B cell (primary cell): Measurements from ENCODE around the gene DLG2. TPM values are rescaled to one million over a fixed set of nuclear protein-coding genes. Genes with fewer than 3 reads are reported as not detected.

Experiments
- ATAC-seq: fragments of 200-7000 bp; cut with Tn5 transposase; one replicate; pipeline ENCODE4 v1.10.0; 2021; ENCODE audit warnings: low read depth, mild to moderate bottlenecking, moderate number of reproducible peaks, moderate library complexity
- CTCF ChIA-PET: fragments of 350-600 bp; sonication (Branson Sonifier 250); formaldehyde crosslinking; loops from one replicate; lab custom pipeline; 2021; ENCODE audit warnings: antibody characterized with exemption, inconsistent platforms; lab: Charles Lee
- POLR2A ChIA-PET: fragments of 350-600 bp; sonication (Branson Sonifier 250); formaldehyde crosslinking; loops from one replicate; lab custom pipeline; 2021; ENCODE audit warnings: antibody characterized with exemption; lab: Charles Lee
- DNase-seq: peaks from one replicate; pipeline ENCODE4 v3.0.0; 2013
- H2AFZ ChIP-seq: 2 replicates; pipeline ENCODE4 v1.6.1; 2012; ENCODE audit warnings: mild to moderate bottlenecking, low read depth, low read length; ENCODE audit not compliant: insufficient read depth, poor library complexity, severe bottlenecking
- H3K27ac ChIP-seq, 2 donors: 1 replicate in 1 of 2; 2 replicates in 1 of 2; pipeline ENCODE4 v1.5.1; 2012 to 2013; ENCODE audit warnings: low read length in 2 of 2, mild to moderate bottlenecking in 2 of 2, moderate library complexity in 1 of 2
- H3K27me3 ChIP-seq, 4 experiments: fragments of 200-600 bp in 1 of 4; sonication (generic) in 1 of 4; replicated peaks in 1 of 4; 1 replicate in 2 of 4; 2 replicates in 2 of 4; pipeline versions ENCODE4 v1.6.1 to v1.7.0; 2013 to 2016; ENCODE audit warnings: low read length in 3 of 4, mild to moderate bottlenecking in 2 of 4, mixed read lengths in 1 of 4, moderate library complexity in 1 of 4; ENCODE audit not compliant: insufficient read depth in 4 of 4, control insufficient read depth in 3 of 4; ENCODE audit errors: control extremely low read depth in 1 of 4
- H3K36me3 ChIP-seq, 2 experiments: replicated peaks in 1 of 2; 1 replicate in 1 of 2; 2 replicates in 1 of 2; pipeline versions ENCODE4 v1.6.1 to v1.7.1; 2013; ENCODE audit warnings: low read length in 1 of 2; ENCODE audit not compliant: insufficient read depth in 2 of 2, control insufficient read depth in 1 of 2; ENCODE audit errors: control extremely low read depth in 1 of 2, extremely low read depth in 1 of 2
- H3K4me1 ChIP-seq, 2 donors: fragments of 200-600 bp in 1 of 2; sonication (generic) in 1 of 2; 1 replicate in 1 of 2; 2 replicates in 1 of 2; pipeline versions ENCODE4 v1.5.1 to v1.6.1; 2013 to 2017; ENCODE audit warnings: low read length in 2 of 2; ENCODE audit not compliant: control insufficient read depth in 2 of 2, insufficient read depth in 2 of 2
- H3K4me2 ChIP-seq: replicated peaks from 2 replicates; pipeline ENCODE3; 2012; ENCODE audit warnings: mild to moderate bottlenecking, low read depth, low read length; ENCODE audit not compliant: poor library complexity, severe bottlenecking
- H3K4me3 ChIP-seq, 5 experiments: fragments of 200-600 bp in 1 of 5; sonication (generic) in 1 of 5; 1 replicate in 3 of 5; 2 replicates in 2 of 5; pipeline versions ENCODE4 v1.5.1 to v1.7.0; 2011 to 2016; ENCODE audit warnings: low read length in 4 of 5, mild to moderate bottlenecking in 4 of 5, low read depth in 2 of 5, control low read depth in 1 of 5, moderate library complexity in 1 of 5; ENCODE audit not compliant: insufficient read depth in 1 of 5; ENCODE audit errors: control extremely low read depth in 1 of 5, extremely low read depth in 1 of 5
- H3K79me2 ChIP-seq: fragments of 200-600 bp; sonication (generic); one replicate; pipeline ENCODE4 v1.6.0; 2016; ENCODE audit warnings: low read length; ENCODE audit not compliant: control insufficient read depth, insufficient read depth
- H3K9ac ChIP-seq: fragments of 200-600 bp; sonication (generic); 2 replicates; pipeline ENCODE4 v1.6.1; 2017; ENCODE audit warnings: mild to moderate bottlenecking, low read length, moderate library complexity
- H3K9me3 ChIP-seq, 3 donors: one replicate each; pipeline versions ENCODE4 v1.6.1 to v1.7.1; 2013; ENCODE audit warnings: low read length in 2 of 3; ENCODE audit not compliant: control insufficient read depth in 2 of 3, insufficient read depth in 1 of 3; ENCODE audit errors: control extremely low read depth in 1 of 3
- H4K20me1 ChIP-seq: 2 replicates; pipeline ENCODE4 v1.6.0; 2012; ENCODE audit warnings: mild to moderate bottlenecking, low read length; ENCODE audit not compliant: insufficient read depth, control insufficient read depth, poor library complexity, severe bottlenecking
- H3K27ac Mint-ChIP-seq: one replicate; pipeline ENCODE4 v1.8.0; 2021; ENCODE audit warnings: mixed read lengths
- H3K27me3 Mint-ChIP-seq: one replicate; pipeline ENCODE4 v1.8.0; 2021; ENCODE audit warnings: mixed read lengths
- H3K4me1 Mint-ChIP-seq: one replicate; pipeline ENCODE4 v1.8.0; 2021; ENCODE audit warnings: mixed read lengths
- H3K4me3 Mint-ChIP-seq: one replicate; pipeline ENCODE4 v1.8.0; 2021; ENCODE audit warnings: mixed read lengths
- H3K9me3 Mint-ChIP-seq: one replicate; pipeline ENCODE4 v1.8.0; 2022; ENCODE audit warnings: mixed read lengths; ENCODE audit not compliant: insufficient read depth
- EZH2 ChIP-seq: IDR thresholded peaks from 2 replicates; pipeline ENCODE4 v1.6.1; 2012; ENCODE audit warnings: borderline replicate concordance, low read depth, mild to moderate bottlenecking, moderate library complexity, low read length; ENCODE audit not compliant: insufficient read depth, poor library complexity, severe bottlenecking
- WGBS: methylation state at CpG from one replicate; pipeline ENCODE4 v1.1.5; 2013; ENCODE audit warnings: missing lambda C conversion rate; ENCODE audit not compliant: insufficient coverage; 5-methylcytosine and 5-hydroxymethylcytosine counted together
- intact Hi-C: fragments of 100-400 bp; cut with micrococcal nuclease; formaldehyde crosslinking; loops from one replicate; pipeline ENCODE4 v1.10.0; 2022
- polyA plus RNA-seq: library from polyadenylated mRNA; depleted of rRNA; stranded (reverse); fragments of >200 nt; gene quantifications from 2 replicates; pipeline ENCODE4 v1.2.3, GENCODE V29; 2012
- total RNA-seq, 2 donors: library from RNA; stranded (reverse); fragments of 120-200 nt in 1 of 2; gene quantifications; 1 replicate in 1 of 2; 2 replicates in 1 of 2; pipeline versions ENCODE4 v1.2.3 to v1.2.4, GENCODE V29; 2013 to 2022
- TF ChIP-seq, protein P1 (sequence below): fragments of 200-600 bp; IDR thresholded peaks from one replicate; pipeline ENCODE4 v1.8.0; 2022; ENCODE audit warnings: antibody characterized with exemption, mild to moderate bottlenecking

Gene DLG2
- total and polyA plus RNA-seq, 2 donors (not counting 1 experiment from before 2014, with no cell fraction given): 0.54 to 5.4 TPM

DNA sequence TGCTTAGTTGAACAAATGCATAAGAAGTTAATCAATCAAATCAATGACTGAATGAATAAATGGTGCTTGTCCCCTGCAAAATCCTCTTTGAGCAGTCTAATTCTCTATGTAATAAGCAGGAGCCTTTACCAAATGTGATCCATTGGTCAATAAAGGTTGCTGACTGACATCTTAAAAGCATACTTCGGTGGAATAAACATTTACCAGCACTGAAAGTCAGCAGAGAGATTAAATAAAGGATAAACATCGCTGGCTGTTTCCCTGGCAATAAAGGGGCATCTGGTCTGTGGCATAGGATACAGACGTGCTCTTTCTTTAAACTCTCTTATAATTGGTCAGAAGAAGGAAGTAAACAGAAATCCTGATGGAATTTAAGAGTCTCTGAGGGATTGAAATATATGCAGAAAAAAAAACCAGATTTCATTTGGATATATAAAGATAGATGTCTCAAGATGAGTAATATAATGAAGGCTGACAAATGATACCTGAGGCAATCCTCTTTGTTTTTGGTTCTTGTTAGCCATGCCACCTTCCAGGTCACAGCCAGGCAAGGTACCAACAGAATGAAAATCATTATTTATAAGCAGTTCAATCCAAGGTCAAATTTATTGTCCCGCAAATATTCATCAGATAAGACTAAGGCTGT lies 1762.6 kb downstream of the DLG2 start:
- H3K4me2 ChIP-seq: no peak overlapping the region
- TF ChIP-seq EZH2: no peak
- TF ChIP-seq, protein P1, sequence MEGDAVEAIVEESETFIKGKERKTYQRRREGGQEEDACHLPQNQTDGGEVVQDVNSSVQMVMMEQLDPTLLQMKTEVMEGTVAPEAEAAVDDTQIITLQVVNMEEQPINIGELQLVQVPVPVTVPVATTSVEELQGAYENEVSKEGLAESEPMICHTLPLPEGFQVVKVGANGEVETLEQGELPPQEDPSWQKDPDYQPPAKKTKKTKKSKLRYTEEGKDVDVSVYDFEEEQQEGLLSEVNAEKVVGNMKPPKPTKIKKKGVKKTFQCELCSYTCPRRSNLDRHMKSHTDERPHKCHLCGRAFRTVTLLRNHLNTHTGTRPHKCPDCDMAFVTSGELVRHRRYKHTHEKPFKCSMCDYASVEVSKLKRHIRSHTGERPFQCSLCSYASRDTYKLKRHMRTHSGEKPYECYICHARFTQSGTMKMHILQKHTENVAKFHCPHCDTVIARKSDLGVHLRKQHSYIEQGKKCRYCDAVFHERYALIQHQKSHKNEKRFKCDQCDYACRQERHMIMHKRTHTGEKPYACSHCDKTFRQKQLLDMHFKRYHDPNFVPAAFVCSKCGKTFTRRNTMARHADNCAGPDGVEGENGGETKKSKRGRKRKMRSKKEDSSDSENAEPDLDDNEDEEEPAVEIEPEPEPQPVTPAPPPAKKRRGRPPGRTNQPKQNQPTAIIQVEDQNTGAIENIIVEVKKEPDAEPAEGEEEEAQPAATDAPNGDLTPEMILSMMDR: no peak
- H3K4me1 ChIP-seq: no peaks in the 10 kb centered on the region
- no peak overlapping the region for H3K27ac ChIP-seq
- Mint-ChIP-seq H3K27ac (no peak overlapping the region), H3K9me3 (no peaks in the 10 kb centered on the region), H3K4me3 (no peak overlapping the region), H3K4me1 (no peaks in the 10 kb centered on the region), H3K27me3 (peaks cover 4% of the 10 kb centered on the region)
- H3K36me3 ChIP-seq: no peaks in the 10 kb centered on the region
- no peak overlapping the region for H3K9ac ChIP-seq
- no peaks in the 10 kb centered on the region for H4K20me1 ChIP-seq
- no peaks in the 10 kb centered on the region for H3K79me2 ChIP-seq
- ATAC-seq (no peak), DNase-seq (no peak)
- intact Hi-C loops: no loop called here
- H3K27me3 ChIP-seq: no peaks in the 10 kb centered on the region
- ChIA-PET POLR2A (no interaction called here), CTCF (no interaction called here)
- H3K9me3 ChIP-seq: peaks cover 0 to 3% (median 0%) of the 10 kb centered on the region in 3 donors
- WGBS: 88% methylated on average over 2 of the region's 4 CpGs
- no peak overlapping the region for H3K4me3 ChIP-seq
- no peak overlapping the region for H2AFZ ChIP-seq

GRCh38 chr11:83863272-83863671 lies 1763.9 kb downstream of the DLG2 start:
- no peak for TF ChIP-seq EZH2
- TF ChIP-seq, protein P1: no peak
- H3K27ac ChIP-seq: no peak overlapping the region
- 80% methylated on average over 1 of the region's 2 CpGs for WGBS
- no peak for DNase-seq
- no peak overlapping the region for H3K27ac Mint-ChIP-seq
- intact Hi-C loops: no loop called here
- no peaks in the 10 kb centered on the region for H3K4me1 Mint-ChIP-seq
- no peaks in the 10 kb centered on the region for H3K79me2 ChIP-seq
- H3K27me3 Mint-ChIP-seq: peaks cover 10% of the 10 kb centered on the region
- H3K4me3 ChIP-seq: no peak overlapping the region
- no peaks in the 10 kb centered on the region for H3K4me1 ChIP-seq
- no peak overlapping the region for H3K9ac ChIP-seq
- no peak overlapping the region for H2AFZ ChIP-seq
- no peak overlapping the region for H3K4me2 ChIP-seq
- no peaks in the 10 kb centered on the region for H4K20me1 ChIP-seq
- no peak for ATAC-seq
- POLR2A ChIA-PET: no interaction called here
- no peaks in the 10 kb centered on the region for H3K36me3 ChIP-seq
- H3K27me3 ChIP-seq: no peaks in the 10 kb centered on the region
- no peak overlapping the region for H3K4me3 Mint-ChIP-seq
- H3K9me3 ChIP-seq: peaks cover 0 to 4% (median 0%) of the 10 kb centered on the region in 3 donors
- CTCF ChIA-PET: no interaction called here
- no peaks in the 10 kb centered on the region for H3K9me3 Mint-ChIP-seq
